Transverse colon (tissue), 4 donors: Measurements from ENCODE around the gene HDAC9. TPM values are rescaled to one million over a fixed set of nuclear protein-coding genes. Genes with fewer than 3 reads are reported as not detected.

ENCODE experiments used
- DNase-seq: peaks from one replicate; pipeline ENCODE4 v3.0.0-alpha.2; 2019
- H3K27ac ChIP-seq, 4 donors: fragments of 200-600 bp; sonication (generic); 2 replicates each; pipeline ENCODE4 v1.5.1; 2016 to 2018; ENCODE audit warnings: inconsistent platforms in 4 of 4
- H3K27me3 ChIP-seq: fragments of 200-600 bp; sonication (generic); 2 replicates; pipeline ENCODE4 v1.5.1; 2017; ENCODE audit warnings: inconsistent platforms
- H3K36me3 ChIP-seq, 4 donors: fragments of 200-600 bp; sonication (generic); 2 replicates each; pipeline ENCODE4 v1.5.1; 2017 to 2019; ENCODE audit warnings: inconsistent platforms in 4 of 4
- H3K4me1 ChIP-seq, 4 donors: fragments of 200-600 bp; sonication (generic); 2 replicates each; pipeline ENCODE4 v1.5.1; 2017 to 2020; ENCODE audit warnings: inconsistent platforms in 4 of 4
- H3K4me3 ChIP-seq, 4 donors: fragments of 200-600 bp; sonication (generic); 1 replicate in 1 of 4; 2 replicates in 3 of 4; pipeline versions ENCODE4 v1.5.1 to v1.6.1; 2017 to 2019; ENCODE audit warnings: inconsistent platforms in 4 of 4
- H3K9me3 ChIP-seq, 2 donors: fragments of 200-600 bp; sonication (generic); 2 replicates each; pipeline ENCODE4 v1.5.1; 2017 to 2019; ENCODE audit warnings: inconsistent platforms in 2 of 2
- CTCF ChIP-seq, 5 experiments: fragments of 200-600 bp in 3 of 5; fragments of 450-650 bp in 2 of 5; sonication (generic) in 3 of 5; IDR thresholded peaks; 1 replicate in 2 of 5; 2 replicates in 3 of 5; pipeline ENCODE4 v1.5.1; 2016 to 2017; ENCODE audit warnings: antibody characterized with exemption in 5 of 5, inconsistent platforms in 3 of 5, mild to moderate bottlenecking in 2 of 5, moderate library complexity in 1 of 5
- EP300 ChIP-seq: sonication (generic); formaldehyde crosslinking; IDR thresholded peaks from one replicate; pipeline ENCODE4 v1.6.1; 2017; ENCODE audit warnings: antibody characterized with exemption, low read depth
- POLR2A ChIP-seq: fragments of 450-650 bp; IDR thresholded peaks from one replicate; pipeline ENCODE4 v1.6.1; 2016; ENCODE audit warnings: antibody characterized with exemption, mild to moderate bottlenecking, moderate library complexity
- POLR2AphosphoS5 ChIP-seq, 3 donors: sonication (generic); formaldehyde crosslinking; IDR thresholded peaks; one replicate each; pipeline ENCODE4 v1.6.1; 2016; ENCODE audit warnings: antibody characterized with exemption in 3 of 3
- WGBS, 2 donors: methylation state at CpG; one replicate each; pipeline ENCODE4 v1.1.5; 2018; ENCODE audit warnings: low coverage in 1 of 2; 5-methylcytosine and 5-hydroxymethylcytosine counted together
- in situ Hi-C, 4 donors: fragments of 200-750 bp; cut with MboI; loops; one replicate each; pipeline versions ENCODE4 v1.15.0 to v1.15.1; 2017; ENCODE audit warnings: low sequenced_read_pairs in 3 of 4, low pct_ligation_motif_present in 1 of 4, low pct_unique_long_range_greater_than_20kb in 1 of 4
- intact Hi-C: fragments of 100-400 bp; cut with DNase I; formaldehyde crosslinking; loops from one replicate; pipeline ENCODE4 v1.15.1; 2023; ENCODE audit warnings: low total_unique reads
- total RNA-seq, 4 donors: library from RNA; depleted of rRNA; stranded (reverse); fragments of >200 nt; gene quantifications; one replicate each; pipeline ENCODE4 v1.1.0, GENCODE V29; 2016

HDAC9 gene
- total RNA-seq, 4 donors from 2014 or later = 6.0 to 47.5 (median 33.7) TPM

DNA sequence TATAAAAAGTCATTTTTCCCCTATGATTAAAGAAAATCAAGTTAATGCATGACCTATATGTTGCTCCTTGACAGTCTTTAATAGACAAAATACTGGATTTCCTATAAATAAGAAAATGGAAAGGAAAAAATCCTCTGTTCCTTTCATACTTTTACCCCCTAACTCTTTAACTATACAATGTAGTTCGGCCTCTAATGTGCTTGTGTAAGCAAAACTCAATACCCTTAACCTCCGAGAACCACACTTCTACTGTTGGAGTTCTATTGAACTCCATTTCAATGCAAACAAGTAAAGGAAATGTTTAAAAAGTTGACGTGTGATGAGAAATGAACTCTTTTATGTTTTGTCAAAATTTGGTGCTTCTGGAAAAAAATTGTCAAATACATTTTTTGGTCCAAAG is 36.0 kb downstream of the HDAC9 start:
- Histone ChIP-seq H3K36me3 (no peaks in the 10 kb centered on the region), H3K27me3 (no peaks in the 10 kb centered on the region), H3K4me1 (peaks cover 0 to 5% (median 0%) of the 10 kb centered on the region in 4 donors), H3K4me3 (no peak overlapping the region), H3K27ac (no peak overlapping the region), H3K9me3 (no peaks in the 10 kb centered on the region)
- no peak for TF ChIP-seq POLR2A
- TF ChIP-seq POLR2AphosphoS5 (IDR thresholded peaks at IDR 0.05) = no peak
- TF ChIP-seq EP300 = no peak
- TF ChIP-seq CTCF (IDR thresholded peaks at IDR 0.05) = no peak
- in situ Hi-C loops (no loop called here), intact Hi-C loops (no loop called here)
- no peak for DNase-seq
- WGBS, 2 donors = 89 to 93% methylated on average over 3 of the region's 3 CpGs

DNA sequence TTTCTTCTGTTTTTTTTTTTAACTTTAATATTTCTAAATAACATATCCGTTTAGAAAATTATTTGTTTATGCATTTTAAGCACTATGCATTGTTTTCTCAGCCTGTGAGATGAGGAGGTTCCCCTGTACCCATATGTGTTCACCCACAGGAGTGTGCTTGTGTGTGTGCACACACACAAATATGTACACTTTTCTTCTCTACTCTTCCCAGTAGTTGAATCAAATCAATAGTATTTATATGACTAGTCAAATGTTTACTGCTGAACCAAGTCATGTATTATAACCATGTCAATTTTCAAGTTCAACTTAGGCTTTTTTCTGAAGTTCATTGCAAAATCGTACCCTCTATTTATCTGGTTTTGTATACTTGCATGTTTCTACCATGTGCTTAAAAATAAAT is 37.3 kb downstream of the HDAC9 start:
- H3K27me3 ChIP-seq = no peaks in the 10 kb centered on the region
- no peaks in the 10 kb centered on the region for H3K9me3 ChIP-seq
- in situ Hi-C loops (no loop called here), intact Hi-C loops (no loop called here)
- no peak for DNase-seq
- H3K36me3 ChIP-seq = no peaks in the 10 kb centered on the region
- no peak overlapping the region for H3K4me3 ChIP-seq
- 52 to 53% methylated on average over 2 of the region's 2 CpGs for WGBS, 2 donors
- no peak for TF ChIP-seq POLR2A
- no peak for TF ChIP-seq POLR2AphosphoS5 (IDR thresholded peaks at IDR 0.05)
- no peak for TF ChIP-seq EP300
- TF ChIP-seq CTCF (IDR thresholded peaks at IDR 0.05) = no peak
- H3K4me1 ChIP-seq = peaks cover 0 to 5% (median 0%) of the 10 kb centered on the region in 4 donors
- no peak overlapping the region for H3K27ac ChIP-seq

DNA sequence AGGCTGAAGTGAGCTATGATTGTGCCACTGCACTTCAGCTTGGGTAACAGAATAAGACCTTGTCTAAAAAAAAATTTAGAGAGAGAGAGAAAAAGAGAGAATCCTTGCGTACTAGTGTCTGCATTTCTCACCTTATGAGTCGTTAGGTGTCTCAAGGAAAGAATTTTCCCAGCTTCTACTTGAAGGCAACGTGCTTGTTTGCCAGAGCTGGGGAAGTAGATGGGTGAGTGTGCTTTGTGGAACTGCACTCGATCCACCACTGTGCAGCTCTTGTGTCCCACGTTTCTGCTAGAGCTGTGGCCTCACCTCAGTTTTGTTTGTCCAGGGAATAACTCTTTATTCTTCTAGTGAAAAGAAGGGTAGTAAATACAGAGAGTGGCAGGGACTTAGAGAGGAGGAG is 38.9 kb downstream of the HDAC9 start:
- no peak overlapping the region for H3K4me3 ChIP-seq

DNA sequence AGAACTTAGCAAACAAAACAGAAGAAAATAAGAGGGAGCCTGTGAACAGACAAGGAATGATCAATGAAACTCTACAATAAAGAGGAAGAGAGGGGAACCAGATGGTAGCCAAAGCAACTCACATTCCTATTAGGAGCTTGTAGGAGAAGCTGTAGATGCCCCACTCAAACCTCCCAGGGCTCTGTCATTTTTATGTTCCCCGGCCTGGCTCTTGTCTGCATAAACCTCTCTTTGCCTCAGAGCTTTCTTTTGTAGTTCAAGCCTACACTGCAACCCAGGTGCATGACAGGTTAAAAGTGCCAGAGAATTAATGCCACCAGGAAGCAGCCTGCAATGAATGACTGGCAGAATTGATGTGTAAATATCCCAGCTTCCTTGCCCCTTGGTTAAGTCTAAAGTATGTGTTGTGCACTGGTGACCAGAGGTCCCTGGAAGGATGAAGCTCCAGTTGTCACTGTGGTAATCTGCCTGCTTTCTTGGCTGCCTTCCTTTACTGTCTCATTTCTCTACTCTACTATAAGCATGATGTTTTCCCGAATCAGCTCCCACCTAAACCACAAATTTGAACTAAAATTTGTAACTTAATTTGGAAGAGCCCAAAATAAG is 40.4 kb downstream of the HDAC9 start:
- no peak for DNase-seq
- WGBS, 2 donors = 73 to 76% methylated on average over 2 of the region's 2 CpGs
- in situ Hi-C loops (no loop called here), intact Hi-C loops (no loop called here)
- Histone ChIP-seq H3K9me3 (no peaks in the 10 kb centered on the region), H3K27ac (no peak overlapping the region), H3K27me3 (no peaks in the 10 kb centered on the region), H3K4me1 (no peaks in the 10 kb centered on the region), H3K4me3 (no peak overlapping the region), H3K36me3 (no peaks in the 10 kb centered on the region)
- no peak for TF ChIP-seq EP300
- TF ChIP-seq POLR2AphosphoS5 (IDR thresholded peaks at IDR 0.05) = no peak
- TF ChIP-seq POLR2A = no peak
- no peak for TF ChIP-seq CTCF (IDR thresholded peaks at IDR 0.05)

More for the DNA sequence above, 38.9 kb downstream of the HDAC9 start:
- intact Hi-C loops (no loop called here), in situ Hi-C loops (no loop called here)
- DNase-seq = no peak
- H3K4me1 ChIP-seq = no peaks in the 10 kb centered on the region
- no peak overlapping the region for H3K27ac ChIP-seq
- TF ChIP-seq POLR2A (no peak), POLR2AphosphoS5 (IDR thresholded peaks at IDR 0.05) (no peak), EP300 (no peak), CTCF (IDR thresholded peaks at IDR 0.05) (no peak)
- no peaks in the 10 kb centered on the region for H3K9me3 ChIP-seq
- H3K27me3 ChIP-seq = no peaks in the 10 kb centered on the region
- WGBS, 2 donors = 77 to 85% methylated on average over 5 of the region's 5 CpGs
- no peaks in the 10 kb centered on the region for H3K36me3 ChIP-seq
